Chondrocyte (in vitro differentiated cells): ENCODE results near the gene REN. TPM values are rescaled to one million over a fixed set of nuclear protein-coding genes. Genes with fewer than 3 reads are reported as not detected.
A peak's percentile ranks its signal among the peaks of the same experiment; 100 is the strongest.

Experiments
- DNase-seq: peaks from one replicate; pipeline ENCODE4 v3.0.0; 2021; ENCODE audit warnings: mixed read lengths, low spot score
- H3K27ac Mint-ChIP-seq: one replicate; pipeline ENCODE4 v1.8.0; 2021; ENCODE audit warnings: mild to moderate bottlenecking, moderate library complexity, mixed read lengths; ENCODE audit not compliant: unreplicated experiment
- H3K27me3 Mint-ChIP-seq: 2 replicates; pipeline ENCODE4 v1.8.0; 2021; ENCODE audit warnings: low read depth, mixed read lengths
- H3K36me3 Mint-ChIP-seq: 2 replicates; pipeline ENCODE4 v1.8.0; 2021; ENCODE audit warnings: low read depth, mixed read lengths
- H3K4me1 Mint-ChIP-seq: 2 replicates; pipeline ENCODE4 v1.8.0; 2021; ENCODE audit warnings: low read depth, mild to moderate bottlenecking, mixed read lengths
- H3K4me3 Mint-ChIP-seq: one replicate; pipeline ENCODE4 v1.8.0; 2021; ENCODE audit warnings: mild to moderate bottlenecking, moderate library complexity, mixed read lengths; ENCODE audit not compliant: unreplicated experiment
- H3K9me3 Mint-ChIP-seq: 2 replicates; pipeline ENCODE4 v1.8.0; 2021; ENCODE audit warnings: low read depth, mixed read lengths
- total RNA-seq: library from RNA; stranded (reverse); gene quantifications from 3 replicates; pipeline ENCODE4 v1.2.1, GENCODE V29; 2021
- TF ChIP-seq, protein P1 (sequence below): fragments of 200-600 bp; sonication (generic); IDR thresholded peaks from 2 replicates; pipeline ENCODE4 v1.5.0; 2021; ENCODE audit warnings: antibody characterized with exemption, mild to moderate bottlenecking, moderate library complexity

Gene REN
- total RNA-seq, 1 donor from 2014 or later, result not detected

DNA sequence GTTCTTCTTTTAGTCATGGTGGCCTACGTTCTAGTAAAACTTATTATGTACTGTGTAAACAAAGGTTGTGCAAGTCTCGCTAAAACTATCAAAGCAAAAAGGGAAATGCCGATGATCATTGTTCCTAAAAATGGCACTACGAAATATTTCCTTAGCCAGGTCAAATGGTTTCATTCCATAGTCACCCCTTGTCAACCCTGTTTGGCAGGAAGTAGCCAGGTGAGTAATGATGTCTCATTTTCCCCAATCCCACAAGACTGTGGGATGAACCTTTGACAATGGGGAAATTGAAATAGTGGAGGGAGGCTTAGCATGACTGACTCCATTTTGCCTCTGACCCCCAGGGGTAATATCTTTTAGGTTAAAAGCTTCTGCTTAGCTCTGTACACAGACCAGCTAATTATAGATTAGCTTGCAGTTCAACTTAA lies 5.6 kb upstream of the REN start:
- Mint-ChIP-seq H3K9me3 (peaks cover 17% of the 10 kb centered on the region), H3K36me3 (peaks cover 2% of the 10 kb centered on the region), H3K27me3 (peaks cover 6% of the 10 kb centered on the region), H3K4me3 (no peak overlapping the region), H3K27ac (no peak overlapping the region), H3K4me1 (no peaks in the 10 kb centered on the region)
- TF ChIP-seq, protein P1, sequence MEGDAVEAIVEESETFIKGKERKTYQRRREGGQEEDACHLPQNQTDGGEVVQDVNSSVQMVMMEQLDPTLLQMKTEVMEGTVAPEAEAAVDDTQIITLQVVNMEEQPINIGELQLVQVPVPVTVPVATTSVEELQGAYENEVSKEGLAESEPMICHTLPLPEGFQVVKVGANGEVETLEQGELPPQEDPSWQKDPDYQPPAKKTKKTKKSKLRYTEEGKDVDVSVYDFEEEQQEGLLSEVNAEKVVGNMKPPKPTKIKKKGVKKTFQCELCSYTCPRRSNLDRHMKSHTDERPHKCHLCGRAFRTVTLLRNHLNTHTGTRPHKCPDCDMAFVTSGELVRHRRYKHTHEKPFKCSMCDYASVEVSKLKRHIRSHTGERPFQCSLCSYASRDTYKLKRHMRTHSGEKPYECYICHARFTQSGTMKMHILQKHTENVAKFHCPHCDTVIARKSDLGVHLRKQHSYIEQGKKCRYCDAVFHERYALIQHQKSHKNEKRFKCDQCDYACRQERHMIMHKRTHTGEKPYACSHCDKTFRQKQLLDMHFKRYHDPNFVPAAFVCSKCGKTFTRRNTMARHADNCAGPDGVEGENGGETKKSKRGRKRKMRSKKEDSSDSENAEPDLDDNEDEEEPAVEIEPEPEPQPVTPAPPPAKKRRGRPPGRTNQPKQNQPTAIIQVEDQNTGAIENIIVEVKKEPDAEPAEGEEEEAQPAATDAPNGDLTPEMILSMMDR, result no peak
- no peak for DNase-seq

DNA sequence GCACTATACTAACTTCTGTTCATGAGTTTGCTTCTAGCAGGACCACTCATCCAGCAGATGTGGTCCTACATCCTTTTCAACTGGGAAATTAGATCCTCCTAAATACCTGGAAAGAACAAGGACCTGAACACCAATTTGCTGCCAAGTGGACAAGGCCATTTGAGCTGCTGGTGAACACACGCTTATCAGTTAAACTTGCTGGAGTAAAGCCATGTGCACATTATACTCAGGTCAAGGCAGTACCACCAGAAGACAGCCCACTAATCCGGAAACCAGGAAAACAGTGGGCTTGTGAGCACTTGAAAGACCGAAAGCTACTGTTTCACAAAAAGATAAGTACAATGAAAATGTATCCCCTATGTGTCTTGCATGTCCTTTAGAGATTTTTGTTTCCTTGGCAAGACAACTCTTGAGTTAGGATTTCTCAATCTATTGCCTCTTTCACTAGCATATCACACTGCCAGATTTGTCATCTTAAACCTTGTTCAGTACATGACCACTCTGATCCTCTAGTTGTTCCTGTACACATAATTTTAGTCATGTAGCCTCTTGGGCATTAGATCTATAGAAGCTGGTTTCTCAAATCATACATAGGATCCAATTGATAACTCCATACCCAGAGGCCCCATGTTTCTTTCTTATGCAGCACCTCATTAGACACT lies 4.5 kb upstream of the REN start:
- TF ChIP-seq, protein P1, result no peak
- Mint-ChIP-seq H3K4me1 (no peaks in the 10 kb centered on the region), H3K9me3 (peaks cover 17% of the 10 kb centered on the region), H3K27ac (no peak overlapping the region), H3K27me3 (peaks cover 11% of the 10 kb centered on the region), H3K36me3 (peaks cover 2% of the 10 kb centered on the region), H3K4me3 (no peak overlapping the region)
- DNase-seq, result no peak

DNA sequence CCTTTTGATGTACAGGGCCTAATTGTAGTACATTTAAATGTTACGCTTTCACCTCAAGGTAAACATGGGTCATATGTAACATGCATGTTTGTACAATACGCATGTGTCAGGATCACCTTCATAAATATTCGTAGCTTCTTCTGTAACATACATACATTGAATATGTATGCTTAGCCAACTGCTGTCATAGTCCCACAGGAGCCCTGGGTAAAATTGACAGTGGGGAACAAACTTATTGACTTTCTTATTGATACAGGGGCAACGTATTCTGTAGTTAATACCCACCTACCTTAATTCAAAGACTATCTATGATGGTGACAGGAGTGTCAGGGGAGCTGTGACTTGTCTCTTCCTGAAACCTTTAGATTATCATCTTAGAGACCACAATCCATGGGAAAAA lies 3.7 kb upstream of the REN start:
- Mint-ChIP-seq H3K36me3 (peaks cover 2% of the 10 kb centered on the region), H3K4me1 (no peaks in the 10 kb centered on the region), H3K9me3 (peaks cover 17% of the 10 kb centered on the region), H3K27ac (no peak overlapping the region), H3K4me3 (no peak overlapping the region), H3K27me3 (peaks cover 11% of the 10 kb centered on the region)
- DNase-seq, result no peak
- TF ChIP-seq, protein P1, result no peak

- Mint-ChIP-seq H3K27me3 (peaks cover 7% of the 10 kb centered on the region), H3K36me3 (peaks cover 2% of the 10 kb centered on the region), H3K27ac (no peak overlapping the region), H3K4me3 (no peak overlapping the region), H3K9me3 (peaks cover 17% of the 10 kb centered on the region), H3K4me1 (no peaks in the 10 kb centered on the region)
- TF ChIP-seq, protein P1, result no peak
- DNase-seq, result no peak
Measured at GRCh38 chr1:204167730-204168129, 1.6 kb upstream of the REN start.

DNA sequence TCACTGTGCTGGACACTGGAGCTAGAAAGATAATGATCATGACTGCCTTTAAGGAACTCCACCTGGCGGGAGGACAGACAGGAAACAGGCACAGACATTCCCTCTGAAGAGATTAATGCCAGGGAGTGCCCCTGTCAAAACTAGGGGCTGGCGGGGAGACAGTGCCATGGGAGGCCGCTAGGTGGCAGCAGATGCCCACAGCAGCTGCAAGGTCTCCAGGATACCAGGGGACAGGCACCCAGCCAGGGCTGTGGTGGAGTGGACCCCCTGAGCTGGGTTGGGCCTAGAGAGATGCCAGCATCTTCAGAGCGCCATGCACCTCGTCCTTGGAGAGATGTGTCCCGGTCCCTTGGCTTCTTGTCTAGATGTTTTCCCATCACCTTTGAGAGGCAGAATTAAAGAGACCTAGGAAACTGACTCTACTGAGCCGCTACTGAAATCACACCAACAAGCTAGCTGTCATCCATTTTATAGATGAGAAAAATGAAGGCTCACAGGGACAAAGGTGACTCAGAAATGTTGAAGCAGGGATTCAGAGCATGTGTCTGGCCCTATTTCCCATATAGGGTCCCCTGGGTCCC lies 3.6 kb downstream of the REN start:
- Mint-ChIP-seq H3K9me3 (no peaks in the 10 kb centered on the region), H3K4me3 (no peak overlapping the region), H3K27me3 (peaks cover 21% of the 10 kb centered on the region), H3K27ac (no peak overlapping the region), H3K36me3 (no peaks in the 10 kb centered on the region), H3K4me1 (no peaks in the 10 kb centered on the region)
- DNase-seq, result no peak
- TF ChIP-seq, protein P1, result peak; percentile 99
